Lung (tissue), 12 donors: ENCODE data around the gene DRD2. TPM values are rescaled to one million over a fixed set of nuclear protein-coding genes. Genes with fewer than 3 reads are reported as not detected.

Source experiments
- ATAC-seq: fragments of 200-7000 bp; cut with Tn5 transposase; one replicate; pipeline ENCODE4 v1.9.1; 2020; ENCODE audit warnings: moderate number of reproducible peaks; ENCODE audit not compliant: insufficient read depth, low FRiP score
- DNase-seq, 3 donors: peaks; one replicate each; pipeline ENCODE4 v3.0.0-alpha.2; 2013 to 2017
- H3K27ac ChIP-seq, 2 donors: one replicate each; pipeline ENCODE4 v1.5.1; 2013; ENCODE audit warnings: mild to moderate bottlenecking in 2 of 2, moderate library complexity in 2 of 2, control low read depth in 1 of 2, inconsistent platforms in 1 of 2, low read depth in 1 of 2, low read length in 1 of 2
- H3K27me3 ChIP-seq, 3 donors: one replicate each; pipeline ENCODE4 v1.5.1; 2013; ENCODE audit warnings: low read length in 2 of 3; ENCODE audit not compliant: control insufficient read depth in 3 of 3, insufficient read depth in 3 of 3
- H3K36me3 ChIP-seq, 4 donors: one replicate each; pipeline ENCODE4 v1.5.1; 2013; ENCODE audit warnings: low read length in 4 of 4, mild to moderate bottlenecking in 1 of 4, moderate library complexity in 1 of 4; ENCODE audit not compliant: control insufficient read depth in 4 of 4, insufficient read depth in 4 of 4
- H3K4me1 ChIP-seq, 5 donors: one replicate each; pipeline ENCODE4 v1.5.1; 2013; ENCODE audit warnings: low read length in 5 of 5, mild to moderate bottlenecking in 2 of 5, moderate library complexity in 1 of 5; ENCODE audit not compliant: control insufficient read depth in 5 of 5, insufficient read depth in 5 of 5
- H3K4me3 ChIP-seq: one replicate; pipeline ENCODE4 v1.5.1; 2013; ENCODE audit warnings: mild to moderate bottlenecking, control low read depth, moderate library complexity
- H3K9ac ChIP-seq, 2 donors: one replicate each; pipeline ENCODE4 v1.5.1; 2013; ENCODE audit warnings: low read length in 2 of 2, control low read depth in 1 of 2; ENCODE audit not compliant: insufficient read depth in 1 of 2
- H3K9me3 ChIP-seq, 4 donors: one replicate each; pipeline ENCODE4 v1.5.1; 2013; ENCODE audit warnings: low read length in 3 of 4, mild to moderate bottlenecking in 1 of 4, moderate library complexity in 1 of 4; ENCODE audit not compliant: control insufficient read depth in 4 of 4, insufficient read depth in 3 of 4
- WGBS, 2 donors: extraction: QIAGEN DNeasy Blood & Tissue Kit; methylation state at CpG; one replicate each; pipeline ENCODE4 v1.1.7; 2013; 5-methylcytosine and 5-hydroxymethylcytosine counted together
- polyA plus RNA-seq, 2 donors: library from polyadenylated mRNA; stranded (reverse); fragments of 200-250 nt; gene quantifications; one replicate each; pipeline ENCODE4 v1.2.1, GENCODE V29; 2013
- total RNA-seq, 2 donors: library from RNA; depleted of rRNA in 1 of 2; stranded (reverse); fragments of >200 nt in 1 of 2; gene quantifications; one replicate each; pipeline ENCODE4 v1.2.1, GENCODE V29; 2014 to 2021
- TF ChIP-seq, protein P1 (sequence below): IDR thresholded peaks from 2 replicates; pipeline ENCODE4 v1.5.1; 2012; ENCODE audit warnings: mild to moderate bottlenecking; ENCODE audit errors: control extremely low read depth, extremely low read depth
- donor health status: control.
- donor health status: control.
- donor health status: Bipolar disorder and iron deficiency.
- donor health status: healthy.
- donor health status: DM: yes; HTN: yes; CAD: no.

Gene DRD2
- total and polyA plus RNA-seq, 4 donors: 0.08 to 0.28 TPM; not detected in 2

DNA sequence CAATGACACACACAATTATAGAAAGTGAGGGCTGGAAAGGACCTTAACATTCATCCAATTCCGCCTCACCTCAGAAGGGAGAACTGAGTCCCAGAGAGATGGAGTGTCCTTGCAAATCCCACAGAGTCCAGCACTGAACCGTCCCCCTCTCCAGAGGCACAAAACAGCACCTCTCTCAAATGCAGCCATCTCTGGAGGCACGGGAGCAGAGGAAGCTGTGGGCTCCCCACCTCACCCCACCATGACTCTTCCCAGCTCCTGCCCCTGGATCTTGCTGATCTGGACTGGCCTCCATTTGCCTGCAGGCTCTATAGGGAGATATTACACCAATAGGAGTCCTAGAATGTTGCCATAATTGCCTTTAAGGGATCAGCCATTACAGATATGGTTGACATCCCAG lies 1.4 kb upstream of the DRD2 start:
- Histone ChIP-seq H3K4me3 (no peak overlapping the region), H3K36me3 (no peaks in the 10 kb centered on the region), H3K9ac (no peak overlapping the region), H3K9me3 (peaks cover 0 to 12% (median 0%) of the 10 kb centered on the region in 4 donors), H3K27me3 (peaks cover 23 to 43% (median 29%) of the 10 kb centered on the region in 3 donors), H3K4me1 (peaks cover 0 to 6% (median 0%) of the 10 kb centered on the region in 5 donors), H3K27ac (no peak overlapping the region)
- TF ChIP-seq, protein P1, sequence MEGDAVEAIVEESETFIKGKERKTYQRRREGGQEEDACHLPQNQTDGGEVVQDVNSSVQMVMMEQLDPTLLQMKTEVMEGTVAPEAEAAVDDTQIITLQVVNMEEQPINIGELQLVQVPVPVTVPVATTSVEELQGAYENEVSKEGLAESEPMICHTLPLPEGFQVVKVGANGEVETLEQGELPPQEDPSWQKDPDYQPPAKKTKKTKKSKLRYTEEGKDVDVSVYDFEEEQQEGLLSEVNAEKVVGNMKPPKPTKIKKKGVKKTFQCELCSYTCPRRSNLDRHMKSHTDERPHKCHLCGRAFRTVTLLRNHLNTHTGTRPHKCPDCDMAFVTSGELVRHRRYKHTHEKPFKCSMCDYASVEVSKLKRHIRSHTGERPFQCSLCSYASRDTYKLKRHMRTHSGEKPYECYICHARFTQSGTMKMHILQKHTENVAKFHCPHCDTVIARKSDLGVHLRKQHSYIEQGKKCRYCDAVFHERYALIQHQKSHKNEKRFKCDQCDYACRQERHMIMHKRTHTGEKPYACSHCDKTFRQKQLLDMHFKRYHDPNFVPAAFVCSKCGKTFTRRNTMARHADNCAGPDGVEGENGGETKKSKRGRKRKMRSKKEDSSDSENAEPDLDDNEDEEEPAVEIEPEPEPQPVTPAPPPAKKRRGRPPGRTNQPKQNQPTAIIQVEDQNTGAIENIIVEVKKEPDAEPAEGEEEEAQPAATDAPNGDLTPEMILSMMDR: no peak
- ATAC-seq (no peak), DNase-seq (no peak)
- WGBS, 2 donors: 79 to 80% methylated on average over 3 of the region's 3 CpGs

DNA sequence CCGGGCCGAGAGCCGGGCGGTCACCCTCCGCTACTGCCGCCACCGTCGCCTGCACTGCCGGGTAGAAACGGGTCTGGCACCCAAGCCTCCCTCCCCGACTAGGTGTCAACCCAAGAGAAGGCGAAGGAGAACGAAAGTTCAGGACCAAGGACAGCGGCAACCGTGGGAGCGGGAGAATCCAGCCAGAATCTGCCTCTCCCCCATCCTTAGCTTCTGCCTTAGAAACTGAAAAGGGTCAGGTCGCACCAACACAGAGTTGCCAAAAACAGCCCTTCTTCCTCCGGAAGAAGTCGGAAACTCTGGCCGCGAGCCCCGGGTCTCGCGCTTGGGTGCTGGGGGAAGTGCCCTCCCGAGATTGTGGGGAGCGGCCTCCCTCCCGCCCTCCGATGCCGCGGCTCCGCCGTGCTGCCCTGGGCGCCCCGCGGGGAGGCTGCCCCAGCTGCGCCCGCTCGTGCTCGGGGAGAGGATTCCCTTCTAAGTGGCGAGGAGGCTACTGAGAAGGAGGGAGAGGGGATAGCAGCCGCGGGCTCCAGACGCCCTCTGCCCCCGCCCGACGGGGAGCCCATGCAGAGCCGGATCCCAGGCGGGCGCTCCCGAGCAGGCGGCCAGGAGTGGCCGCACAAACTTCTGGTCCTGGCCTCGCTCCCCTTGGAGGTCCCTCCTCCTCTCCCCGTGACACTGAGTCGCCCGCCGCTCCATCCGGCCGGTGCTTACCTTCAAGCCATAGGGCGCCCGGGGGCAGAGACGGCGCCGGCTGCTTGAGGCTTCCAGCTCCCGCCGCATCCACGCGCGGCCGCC lies 637 bp downstream of the DRD2 start:
- H3K9me3 ChIP-seq: peaks cover 0 to 16% (median 0%) of the 10 kb centered on the region in 4 donors
- no peak overlapping the region for H3K9ac ChIP-seq
- H3K36me3 ChIP-seq: no peaks in the 10 kb centered on the region
- peak; percentile 67 for ATAC-seq
- TF ChIP-seq, protein P1: no peak
- no peak overlapping the region for H3K4me3 ChIP-seq
- H3K27me3 ChIP-seq: peaks cover 23 to 42% (median 29%) of the 10 kb centered on the region in 3 donors
- WGBS, 2 donors: 1 to 3% methylated on average over 55 to 70 of the region's 70 CpGs
- DNase-seq: peak; percentile 92 to 95 (median 94)
- no peak overlapping the region for H3K27ac ChIP-seq
- H3K4me1 ChIP-seq: peaks cover 0 to 6% (median 0%) of the 10 kb centered on the region in 5 donors

DNA sequence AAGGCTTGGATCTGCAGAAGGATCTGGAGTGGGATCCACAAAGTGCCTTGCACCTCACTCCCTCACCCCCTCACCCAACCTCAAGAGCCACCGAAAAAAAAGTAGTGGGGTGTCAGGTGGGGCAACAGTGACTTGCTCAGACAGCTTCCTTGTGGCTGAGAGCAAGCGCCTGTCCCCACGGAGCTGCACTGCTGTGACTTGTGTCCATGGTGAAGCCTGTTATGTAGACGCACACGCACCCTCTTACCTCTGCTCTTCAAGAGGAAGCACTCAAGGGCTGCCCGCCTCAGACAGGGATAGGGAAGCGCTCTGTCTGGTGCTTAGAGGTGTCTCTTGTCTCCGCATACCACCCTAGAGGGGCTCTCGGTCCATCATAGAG lies 1.2 kb downstream of the DRD2 start:
- no peak overlapping the region for H3K27ac ChIP-seq
- TF ChIP-seq, protein P1: no peak
- no peak overlapping the region for H3K9ac ChIP-seq
- H3K4me3 ChIP-seq: no peak overlapping the region
- peaks cover 0 to 16% (median 0%) of the 10 kb centered on the region in 4 donors for H3K9me3 ChIP-seq
- H3K4me1 ChIP-seq: peaks cover 0 to 6% (median 0%) of the 10 kb centered on the region in 5 donors
- peaks cover 23 to 39% (median 29%) of the 10 kb centered on the region in 3 donors for H3K27me3 ChIP-seq
- WGBS, 2 donors: 23 to 28% methylated on average over 9 of the region's 9 CpGs
- DNase-seq: peak in 1 of 3 donors; percentile 2
- H3K36me3 ChIP-seq: no peaks in the 10 kb centered on the region
- ATAC-seq: no peak
